ENCODE data around the gene ERGIC1. TPM values are rescaled to one million over a fixed set of nuclear protein-coding genes. Genes with fewer than 3 reads are reported as not detected.

The ERGIC1 gene
- total and polyA plus RNA-seq, 2 of the 8 experiments (the other 6 are each of a cell fraction or from before 2014, with no cell fraction given), result 95.3 to 106 TPM

- Histone ChIP-seq H2BK5ac (ENCODE audit: low read depth, low read length) (no peak overlapping the region), H4K5ac (ENCODE audit: insufficient read length, low read depth, low read length) (no peak overlapping the region), H3K23ac (ENCODE audit: insufficient read length) (no peak overlapping the region), H2BK120ac (replicated peaks; ENCODE audit: low read depth, low read length) (no peak overlapping the region), H2BK12ac (ENCODE audit: low read depth, low read length) (no peak overlapping the region), H2BK20ac (ENCODE audit: low read length) (no peak overlapping the region), H3K27ac (ENCODE audit: low read depth, low read length) (no peak overlapping the region), H3K79me2 (ENCODE audit: control insufficient read depth in 1 of 2, insufficient read depth in 2 of 2, low read length in 2 of 2) (peaks cover 0 to 5% of the 10 kb centered on the region in 2 experiments; a peak in 2 of 4 replicates), H3K56ac (replicated peaks; ENCODE audit: insufficient read length, low read depth, low read length) (no peak overlapping the region), H4K20me1 (replicated peaks in 1 of 2; ENCODE audit: control insufficient read depth in 1 of 2, insufficient read depth in 2 of 2, low read length in 2 of 2) (no peaks in the 10 kb centered on the region), H3K4me2 (ENCODE audit: insufficient read depth in 1 of 2, low read depth in 2 of 2, low read length in 2 of 2) (no peak overlapping the region), H3K14ac (ENCODE audit: insufficient read length) (no peak overlapping the region), H3K9me3 (ENCODE audit: insufficient read depth in 2 of 2, low read depth in 1 of 2, low read length in 1 of 2) (no peaks in the 10 kb centered on the region), H4K8ac (ENCODE audit: extremely low read depth, insufficient read depth, low read length) (no peak overlapping the region), H3K4ac (replicated peaks; ENCODE audit: insufficient read length, low read depth, low read length) (no peak overlapping the region), H3K79me1 (ENCODE audit: low read depth, low read length) (no peaks in the 10 kb centered on the region), H3K36me3 (ENCODE audit: control insufficient read depth in 2 of 4, insufficient read depth in 4 of 4, low read length in 3 of 4) (no peaks in the 10 kb centered on the region), H3K18ac (ENCODE audit: extremely low read depth, low read length) (no peak overlapping the region), H2BK15ac (ENCODE audit: low read length) (no peak overlapping the region), H3K4me1 (replicated peaks in 1 of 4; ENCODE audit: control insufficient read depth in 3 of 4, insufficient read depth in 4 of 4, low read length in 3 of 4) (peaks cover 0 to 2% (median 0%) of the 10 kb centered on the region in 4 experiments; a peak in 3 of 7 replicates), H3K27me3 (replicated peaks in 1 of 4; ENCODE audit: control insufficient read depth in 3 of 4, extremely low read depth in 1 of 4, insufficient read depth in 3 of 4, low read length in 3 of 4) (no peaks in the 10 kb centered on the region), H4K91ac (replicated peaks; ENCODE audit: insufficient read length, low read length) (no peak overlapping the region), H3K4me3 (ENCODE audit: extremely low read depth in 1 of 4, insufficient read depth in 2 of 4, low read depth in 3 of 4, low read length in 4 of 4) (no peak overlapping the region), H2AK5ac (ENCODE audit: low read depth, low read length) (no peak overlapping the region), H3K9ac (replicated peaks in 1 of 4; ENCODE audit: extremely low read depth in 1 of 4, low read depth in 3 of 4, low read length in 3 of 4) (no peak overlapping the region), H3K23me2 (ENCODE audit: low read depth, low read length) (peaks cover 3% of the 10 kb centered on the region; the same call in 1 of the 2 replicates), H2AFZ (ENCODE audit: low read length) (no peak overlapping the region)
- ChIA-PET CTCF (ENCODE audit: partially characterized antibody) (interaction anchor here (0.9 to 5.5 kb wide), 11 partner anchors 13 to 274 kb away, joined by 3 to 33 read pairs (median 3); no protein-coding TSS in a partner anchor), POLR2A (ENCODE audit: partially characterized antibody) (interaction anchor here (1.2 kb wide), 1 partner anchor 23 kb away, joined by 3 read pairs; no protein-coding TSS in a partner anchor)
- TF ChIP-seq RBBP5 (IDR thresholded peaks at IDR 0.05; ENCODE audit: borderline replicate concordance, low read depth, low read length), result no peak
- no peak for TF ChIP-seq CTBP2 (IDR thresholded peaks at IDR 0.05; ENCODE audit: borderline replicate concordance, insufficient read depth, insufficient read length, low read length)
- 93% methylated on average over 4 of the region's 4 CpGs; no CpG with 5 or more reads in 1 of the 2 experiments for WGBS, 2 experiments (ENCODE audit: extremely low coverage in 1 of 2, insufficient coverage in 1 of 2, insufficient read length in 1 of 2, insufficient replicate concordance in 2 of 2, low coverage in 1 of 2, low lambda C conversion rate in 2 of 2, missing lambda C conversion rate in 1 of 2)
- no peak for DNase-seq (ENCODE audit: low read depth in 1 of 2, low spot score in 2 of 2)
- no peak for FAIRE-seq
Observed at GRCh38 chr5:172979778-172980177, 145.7 kb downstream of the ERGIC1 start.
